ENCODE results near the gene CAPS.
A peak's percentile ranks its signal among the peaks of the same experiment; 100 is the strongest.

Gene CAPS

GRCh38 chr19:5903624-5904351 is 10.3 kb upstream of the CAPS start, which contains the start of gene NDUFA11:
Gene NDUFA11, minus strand, starts transcription at chr19:5903790. Its CDS starts 82 bp downstream, at chr19:5903708.
- Histone ChIP-seq H3K4me1 (ENCODE audit: control insufficient read depth in 1 of 2, insufficient read depth in 2 of 2, low read length in 2 of 2) (peaks cover 0 to 26% of the 10 kb centered on the region in 2 donors), H3K4me3 (ENCODE audit: low read depth in 1 of 2, low read length in 2 of 2) (peak within 1 kb of the TSS; percentile 91 to 95), H3K9me3 (ENCODE audit: control insufficient read depth in 1 of 2, low read length in 2 of 2) (no peaks in the 10 kb centered on the region), H3K27ac (ENCODE audit: low read length) (peak within 1 kb of the TSS; percentile 90), H3K27me3 (ENCODE audit: low read depth, low read length) (no peaks in the 10 kb centered on the region), H3K36me3 (ENCODE audit: control insufficient read depth in 1 of 2, insufficient read depth in 2 of 2, low read length in 2 of 2) (peaks cover 0 to 2% of the 10 kb centered on the region in 2 donors)

GRCh38 chr19:5904352-5905113 is 9.5 kb upstream of the CAPS start, which contains the start of gene VMAC:
Gene VMAC, plus strand, starts transcription at chr19:5904872. Its CDS starts 19 bp downstream, at chr19:5904891.
- H3K9me3 ChIP-seq (ENCODE audit: control insufficient read depth in 1 of 2, low read length in 2 of 2), result no peaks in the 10 kb centered on the region
- H3K27me3 ChIP-seq (ENCODE audit: low read depth, low read length), result no peaks in the 10 kb centered on the region
- H3K4me3 ChIP-seq (ENCODE audit: low read depth in 1 of 2, low read length in 2 of 2), result peak within 1 kb of the TSS; percentile 91 to 95
- H3K4me1 ChIP-seq (ENCODE audit: control insufficient read depth in 1 of 2, insufficient read depth in 2 of 2, low read length in 2 of 2), result peaks cover 0 to 26% of the 10 kb centered on the region in 2 donors
- H3K27ac ChIP-seq (ENCODE audit: low read length), result peak within 1 kb of the TSS; percentile 90
- H3K36me3 ChIP-seq (ENCODE audit: control insufficient read depth in 1 of 2, insufficient read depth in 2 of 2, low read length in 2 of 2), result peaks cover 0 to 8% of the 10 kb centered on the region in 2 donors

GRCh38 chr19:5905114-5905778 is 8.8 kb upstream of the CAPS start:
- peak overlapping the region; percentile 56 for H3K27ac ChIP-seq (ENCODE audit: low read length)
- H3K27me3 ChIP-seq (ENCODE audit: low read depth, low read length), result no peaks in the 10 kb centered on the region
- peaks cover 0 to 26% of the 10 kb centered on the region in 2 donors for H3K4me1 ChIP-seq (ENCODE audit: control insufficient read depth in 1 of 2, insufficient read depth in 2 of 2, low read length in 2 of 2)
- peak overlapping the region; percentile 75 to 95 for H3K4me3 ChIP-seq (ENCODE audit: low read depth in 1 of 2, low read length in 2 of 2)
- peaks cover 0 to 11% of the 10 kb centered on the region in 2 donors for H3K36me3 ChIP-seq (ENCODE audit: control insufficient read depth in 1 of 2, insufficient read depth in 2 of 2, low read length in 2 of 2)
- H3K9me3 ChIP-seq (ENCODE audit: control insufficient read depth in 1 of 2, low read length in 2 of 2), result no peaks in the 10 kb centered on the region

- Histone ChIP-seq H3K9me3 (ENCODE audit: control insufficient read depth in 1 of 2, low read length in 2 of 2) (no peaks in the 10 kb centered on the region), H3K4me3 (ENCODE audit: low read depth in 1 of 2, low read length in 2 of 2) (no peak overlapping the region), H3K27me3 (ENCODE audit: low read depth, low read length) (no peaks in the 10 kb centered on the region), H3K27ac (ENCODE audit: low read length) (no peak overlapping the region), H3K36me3 (ENCODE audit: control insufficient read depth in 1 of 2, insufficient read depth in 2 of 2, low read length in 2 of 2) (peaks cover 0 to 11% of the 10 kb centered on the region in 2 donors), H3K4me1 (ENCODE audit: control insufficient read depth in 1 of 2, insufficient read depth in 2 of 2, low read length in 2 of 2) (peaks cover 0 to 24% of the 10 kb centered on the region in 2 donors)
Observed at GRCh38 chr19:5907241-5907640, 6.8 kb upstream of the CAPS start.

GRCh38 chr19:5908773-5909442 is 5.1 kb upstream of the CAPS start:
- Histone ChIP-seq H3K27ac (ENCODE audit: low read length) (no peak overlapping the region), H3K4me1 (ENCODE audit: control insufficient read depth in 1 of 2, insufficient read depth in 2 of 2, low read length in 2 of 2) (peaks cover 0 to 16% of the 10 kb centered on the region in 2 donors)

GRCh38 chr19:5910638-5910907 is 3.5 kb upstream of the CAPS start:
- no peak overlapping the region for H3K4me3 ChIP-seq (ENCODE audit: low read depth in 1 of 2, low read length in 2 of 2)
- H3K9me3 ChIP-seq (ENCODE audit: control insufficient read depth in 1 of 2, low read length in 2 of 2), result no peaks in the 10 kb centered on the region
- no peaks in the 10 kb centered on the region for H3K27me3 ChIP-seq (ENCODE audit: low read depth, low read length)
- no peak overlapping the region for H3K27ac ChIP-seq (ENCODE audit: low read length)
- H3K36me3 ChIP-seq (ENCODE audit: control insufficient read depth in 1 of 2, insufficient read depth in 2 of 2, low read length in 2 of 2), result peaks cover 0 to 11% of the 10 kb centered on the region in 2 donors
- peaks cover 0 to 22% of the 10 kb centered on the region in 2 donors for H3K4me1 ChIP-seq (ENCODE audit: control insufficient read depth in 1 of 2, insufficient read depth in 2 of 2, low read length in 2 of 2)

More at GRCh38 chr19:5908773-5909442, 5.1 kb upstream of the CAPS start:
- Histone ChIP-seq H3K36me3 (ENCODE audit: control insufficient read depth in 1 of 2, insufficient read depth in 2 of 2, low read length in 2 of 2) (peaks cover 0 to 11% of the 10 kb centered on the region in 2 donors), H3K9me3 (ENCODE audit: control insufficient read depth in 1 of 2, low read length in 2 of 2) (no peaks in the 10 kb centered on the region), H3K4me3 (ENCODE audit: low read depth in 1 of 2, low read length in 2 of 2) (no peak overlapping the region), H3K27me3 (ENCODE audit: low read depth, low read length) (no peaks in the 10 kb centered on the region)

GRCh38 chr19:5911366-5911765 is 2.7 kb upstream of the CAPS start:
- H3K27me3 ChIP-seq (ENCODE audit: low read depth, low read length), result no peaks in the 10 kb centered on the region
- no peak overlapping the region for H3K4me3 ChIP-seq (ENCODE audit: low read depth in 1 of 2, low read length in 2 of 2)
- H3K27ac ChIP-seq (ENCODE audit: low read length), result no peak overlapping the region
- no peaks in the 10 kb centered on the region for H3K9me3 ChIP-seq (ENCODE audit: control insufficient read depth in 1 of 2, low read length in 2 of 2)
- peaks cover 0 to 14% of the 10 kb centered on the region in 2 donors for H3K4me1 ChIP-seq (ENCODE audit: control insufficient read depth in 1 of 2, insufficient read depth in 2 of 2, low read length in 2 of 2)
- peaks cover 0 to 17% of the 10 kb centered on the region in 2 donors for H3K36me3 ChIP-seq (ENCODE audit: control insufficient read depth in 1 of 2, insufficient read depth in 2 of 2, low read length in 2 of 2)

- no peaks in the 10 kb centered on the region for H3K27me3 ChIP-seq (ENCODE audit: low read depth, low read length)
- no peaks in the 10 kb centered on the region for H3K9me3 ChIP-seq (ENCODE audit: control insufficient read depth in 1 of 2, low read length in 2 of 2)
- H3K4me1 ChIP-seq (ENCODE audit: control insufficient read depth in 1 of 2, insufficient read depth in 2 of 2, low read length in 2 of 2), result peaks cover 0 to 10% of the 10 kb centered on the region in 2 donors
- H3K36me3 ChIP-seq (ENCODE audit: control insufficient read depth in 1 of 2, insufficient read depth in 2 of 2, low read length in 2 of 2), result peaks cover 11 to 40% of the 10 kb centered on the region in 2 donors
- H3K4me3 ChIP-seq (ENCODE audit: low read depth in 1 of 2, low read length in 2 of 2), result no peak overlapping the region
- H3K27ac ChIP-seq (ENCODE audit: low read length), result no peak overlapping the region
Observed at GRCh38 chr19:5914358-5914774, 312 bp downstream of the CAPS start.

- H3K27me3 ChIP-seq (ENCODE audit: low read depth, low read length), result no peaks in the 10 kb centered on the region
- no peaks in the 10 kb centered on the region for H3K9me3 ChIP-seq (ENCODE audit: control insufficient read depth in 1 of 2, low read length in 2 of 2)
- no peak overlapping the region for H3K4me3 ChIP-seq (ENCODE audit: low read depth in 1 of 2, low read length in 2 of 2)
- H3K36me3 ChIP-seq (ENCODE audit: control insufficient read depth in 1 of 2, insufficient read depth in 2 of 2, low read length in 2 of 2), result peaks cover 12 to 43% of the 10 kb centered on the region in 2 donors
- no peak overlapping the region for H3K27ac ChIP-seq (ENCODE audit: low read length)
- peaks cover 0 to 10% of the 10 kb centered on the region in 2 donors for H3K4me1 ChIP-seq (ENCODE audit: control insufficient read depth in 1 of 2, insufficient read depth in 2 of 2, low read length in 2 of 2)
Observed at GRCh38 chr19:5914946-5915781, 1.1 kb downstream of the CAPS start.

- no peak overlapping the region for H3K4me3 ChIP-seq (ENCODE audit: low read depth in 1 of 2, low read length in 2 of 2)
- H3K36me3 ChIP-seq (ENCODE audit: control insufficient read depth in 1 of 2, insufficient read depth in 2 of 2, low read length in 2 of 2), result peaks cover 12 to 48% of the 10 kb centered on the region in 2 donors
- H3K27ac ChIP-seq (ENCODE audit: low read length), result no peak overlapping the region
- H3K4me1 ChIP-seq (ENCODE audit: control insufficient read depth in 1 of 2, insufficient read depth in 2 of 2, low read length in 2 of 2), result peaks cover 0 to 10% of the 10 kb centered on the region in 2 donors
- H3K9me3 ChIP-seq (ENCODE audit: control insufficient read depth in 1 of 2, low read length in 2 of 2), result no peaks in the 10 kb centered on the region
- H3K27me3 ChIP-seq (ENCODE audit: low read depth, low read length), result no peaks in the 10 kb centered on the region
Observed at GRCh38 chr19:5915782-5916165, 1.7 kb downstream of the CAPS start.

Data from muscle layer of duodenum (tissue), 2 donors.